NB4 (cell line): Measurements from ENCODE around the gene STK39.
"Not testable (repeated sequence)": the region's sequence is repeated elsewhere in the genome, so short reads cannot be mapped to it uniquely, and the experiment has no call there.

Source experiments
- DNase-seq: peaks from one replicate; pipeline ENCODE4 v3.0.0; 2010; ENCODE audit warnings: low read depth
- H3K4me3 ChIP-seq: one replicate; pipeline ENCODE4 v1.5.1; 2011; ENCODE audit warnings: mild to moderate bottlenecking, low read depth, low read length, moderate library complexity
- CTCF ChIP-seq: IDR thresholded peaks from one replicate; pipeline ENCODE4 v1.5.1; 2012; ENCODE audit warnings: low read depth, low read length
- MAX ChIP-seq: IDR thresholded peaks from 2 replicates; pipeline ENCODE4 v1.6.1; 2011; ENCODE audit warnings: low read depth, low read length
- MYC ChIP-seq: IDR thresholded peaks from 2 replicates; pipeline ENCODE4 v1.6.1; 2011; ENCODE audit warnings: low read depth, low read length
- POLR2A ChIP-seq: IDR thresholded peaks from 2 replicates; pipeline ENCODE4 v1.6.1; 2011; ENCODE audit warnings: mild to moderate bottlenecking; ENCODE audit not compliant: insufficient read length; ENCODE audit errors: extremely low read depth

STK39 gene

GRCh38 chr2:168135121-168135520 is 112.3 kb downstream of the STK39 start:
- TF ChIP-seq MYC = no peak
- no peak for DNase-seq
- H3K4me3 ChIP-seq = no peak overlapping the region

- no peak for DNase-seq
- no peak overlapping the region for H3K4me3 ChIP-seq
- TF ChIP-seq CTCF = no peak
- TF ChIP-seq MYC = no peak
- TF ChIP-seq MAX = no peak
These were observed 112.9 kb downstream of the STK39 start for GRCh38 chr2:168134485-168134884.

GRCh38 chr2:168132389-168132788 is 115.0 kb downstream of the STK39 start:
- TF ChIP-seq CTCF = no peak
- no peak for TF ChIP-seq MYC
- no peak for TF ChIP-seq MAX
- no peak for TF ChIP-seq POLR2A
- H3K4me3 ChIP-seq = no peak overlapping the region
- no peak for DNase-seq

GRCh38 chr2:168130346-168130745 is 117.0 kb downstream of the STK39 start:
- H3K4me3 ChIP-seq = no peak overlapping the region
- TF ChIP-seq MAX = no peak
- TF ChIP-seq MYC = no peak
- no peak for TF ChIP-seq POLR2A
- no peak for TF ChIP-seq CTCF
- no peak for DNase-seq

GRCh38 chr2:168127371-168127770 is 120.0 kb downstream of the STK39 start:
- TF ChIP-seq POLR2A = no peak
- no peak for TF ChIP-seq MAX
- no peak for TF ChIP-seq MYC
- TF ChIP-seq CTCF = no peak
- no peak for DNase-seq
- H3K4me3 ChIP-seq = no peak overlapping the region

- H3K4me3 ChIP-seq, DNase-seq: not testable (repeated sequence)
These were observed 125.2 kb downstream of the STK39 start for GRCh38 chr2:168122210-168122609.

GRCh38 chr2:168120730-168121129 is 126.7 kb downstream of the STK39 start:
- H3K4me3 ChIP-seq = no peak overlapping the region
- DNase-seq = no peak
- TF ChIP-seq MYC = no peak
- no peak for TF ChIP-seq CTCF
- TF ChIP-seq MAX = no peak
